ENCODE measurements around the gene IRF1. TPM values are rescaled to one million over a fixed set of nuclear protein-coding genes. Genes with fewer than 3 reads are reported as not detected.

IRF1 gene
- total RNA-seq, 4 donors from 2014 or later: 5.5 to 20.6 (median 8.4) TPM

- Histone ChIP-seq H3K4me3 (no peak overlapping the region), H3K36me3 (no peaks in the 10 kb centered on the region), H3K4me1 (peaks cover 38 to 52% of the 10 kb centered on the region in 2 donors), H3K27ac (peak overlapping the region in 1 of 4 donors; percentile 95), H3K27me3 (no peaks in the 10 kb centered on the region), H3K9me3 (no peaks in the 10 kb centered on the region)
- intact Hi-C loops (cut with DNase I; ENCODE audit: low total_unique reads): loop anchor here (5.0 to 10.0 kb wide), 2 partner anchors 125 to 858 kb away; partner anchors contain the start of genes RAPGEF6 and SLC22A5
- ATAC-seq: no peak
- TF ChIP-seq POLR2A (IDR thresholded peaks at IDR 0.05) (no peak), CTCF (IDR thresholded peaks at IDR 0.05 in 4 of 5, conservative IDR thresholded peaks at IDR 0.05 in 1 of 5) (no peak)
- in situ Hi-C loops (cut with MboI; ENCODE audit: low sequenced_read_pairs in 4 of 4): loop anchor here in 2 of 4 donors (10.0 kb wide), 2 partner anchors 68 to 218 kb away; no protein-coding TSS in a partner anchor
- no peak for DNase-seq
Observed at GRCh38 chr5:132492386-132493125, 2.0 kb upstream of the IRF1 start.

GRCh38 chr5:132491368-132492364, 1.1 kb upstream of the IRF1 start:
- TF ChIP-seq POLR2A (IDR thresholded peaks at IDR 0.05) (no peak), CTCF (IDR thresholded peaks at IDR 0.05 in 4 of 5, conservative IDR thresholded peaks at IDR 0.05 in 1 of 5) (no peak)
- peak in 1 of 2 donors; percentile 12 for ATAC-seq
- in situ Hi-C loops (cut with MboI; ENCODE audit: low sequenced_read_pairs in 4 of 4) (loop anchor here in 2 of 4 donors (10.0 kb wide), 2 partner anchors 67 to 217 kb away; no protein-coding TSS in a partner anchor), intact Hi-C loops (cut with DNase I; ENCODE audit: low total_unique reads) (loop anchor here (2.0 to 10.0 kb wide), 3 partner anchors 124 to 857 kb away; partner anchors contain the start of genes RAPGEF6, SLC22A4 and SLC22A5)
- Histone ChIP-seq H3K36me3 (peaks cover 0 to 2% of the 10 kb centered on the region in 2 donors), H3K4me3 (peak overlapping the region; percentile 63 to 84 (median 76)), H3K4me1 (peaks cover 40 to 45% of the 10 kb centered on the region in 2 donors), H3K9me3 (no peaks in the 10 kb centered on the region), H3K27me3 (no peaks in the 10 kb centered on the region), H3K27ac (peak overlapping the region; percentile 86 to 95 (median 90))
- DNase-seq: no peak

GRCh38 chr5:132489871-132490483, 596 bp downstream of the IRF1 start:
- H3K27me3 ChIP-seq: no peaks in the 10 kb centered on the region
- H3K27ac ChIP-seq: peak overlapping the region; percentile 86 to 95 (median 90)
- TF ChIP-seq CTCF (IDR thresholded peaks at IDR 0.05 in 4 of 5, conservative IDR thresholded peaks at IDR 0.05 in 1 of 5): peak in 3 of 5 experiments; percentile 13 to 33 (median 27)
- TF ChIP-seq POLR2A (IDR thresholded peaks at IDR 0.05): no peak
- ATAC-seq (peak; percentile 47 to 57), DNase-seq (peak in 1 of 2 donors; percentile 58)
- peak overlapping the region; percentile 70 to 90 (median 84) for H3K4me3 ChIP-seq
- intact Hi-C loops (cut with DNase I; ENCODE audit: low total_unique reads) (loop anchor here (1.0 to 10.0 kb wide), 4 partner anchors 71 to 855 kb away; partner anchors contain the start of genes RAPGEF6, SLC22A4 and SLC22A5), in situ Hi-C loops (cut with MboI; ENCODE audit: low sequenced_read_pairs in 4 of 4) (loop anchor here in 3 of 4 donors (5.0 to 10.0 kb wide), 3 partner anchors 65 to 215 kb away; no protein-coding TSS in a partner anchor)
- H3K9me3 ChIP-seq: no peaks in the 10 kb centered on the region
- peaks cover 0 to 18% of the 10 kb centered on the region in 2 donors for H3K36me3 ChIP-seq
- peaks cover 28 to 33% of the 10 kb centered on the region in 2 donors for H3K4me1 ChIP-seq

Data from gastrocnemius medialis (tissue), 4 donors.